A549 (cell line): ENCODE measurements around the gene GPATCH2. TPM values are rescaled to one million over a fixed set of nuclear protein-coding genes. Genes with fewer than 3 reads are reported as not detected.
A peak's percentile ranks its signal among the peaks of the same experiment; 100 is the strongest.

Experiments used
- ATAC-seq, 2 experiments: fragments of 200-7000 bp in 1 of 2; fragments of >200 bp in 1 of 2; cut with Nextera tagmentation in 1 of 2; cut with Tn5 transposase in 1 of 2; 3 replicates each; pipeline versions ENCODE4 v1.8.0 to v1.9.1; 2018 to 2020; ENCODE audit warnings: mild to moderate bottlenecking in 1 of 2, moderate library complexity in 1 of 2
- CTCF ChIA-PET: fragments of 300-600 bp; sonication (Branson Sonifier 250); formaldehyde crosslinking; extraction: SDS; loops from one replicate; lab custom pipeline; 2021; ENCODE audit warnings: antibody characterized with exemption, inconsistent platforms; lab: Yijun Ruan, JAX
- POLR2A ChIA-PET: fragments of 350-600 bp; formaldehyde crosslinking; extraction: SDS; loops from one replicate; lab custom pipeline; 2021; ENCODE audit warnings: antibody characterized with exemption, inconsistent platforms; lab: Yijun Ruan, JAX
- DNase-seq, 2 experiments: peaks; one replicate each; pipeline versions ENCODE4 v3.0.0 to v3.0.0-alpha.2; 2011 to 2016; ENCODE audit warnings: low read depth in 1 of 2, low spot score in 1 of 2
- FAIRE-seq: peaks from 2 replicates; lab custom pipeline; 2011; peaks lifted over from hg19 to GRCh38; lab: Jason Lieb, UNC
- H3K27ac ChIP-seq, 2 experiments: fragments of >200 bp; sonication (Bioruptor Twin); formaldehyde crosslinking; 3 replicates each; pipeline ENCODE4 v1.5.1; 2016 to 2017
- H3K4me1 ChIP-seq: fragments of >200 bp; sonication (Bioruptor Twin); formaldehyde crosslinking; 3 replicates; pipeline ENCODE4 v1.6.1; 2016
- H3K4me2 ChIP-seq: fragments of >200 bp; sonication (Bioruptor Twin); formaldehyde crosslinking; 3 replicates; pipeline ENCODE4 v1.6.1; 2016
- H3K4me3 ChIP-seq: fragments of >200 bp; sonication (Bioruptor Twin); formaldehyde crosslinking; 3 replicates; pipeline ENCODE4 v1.5.1; 2016
- H3K9me3 ChIP-seq: fragments of >200 bp; sonication (Bioruptor Twin); formaldehyde crosslinking; 3 replicates; pipeline ENCODE4 v1.6.1; 2016
- BHLHE40 ChIP-seq: IDR thresholded peaks from 2 replicates; pipeline ENCODE4 v1.6.1; 2012; ENCODE audit warnings: low read depth, low read length, inconsistent platforms
- EHF ChIP-seq: fragments of 250-450 bp; sonication (Bioruptor Pico); IDR thresholded peaks from 2 replicates; pipeline ENCODE4 v1.5.0; 2020; ENCODE audit warnings: mild to moderate bottlenecking
- ESRRA ChIP-seq: fragments of 150-350 bp; IDR thresholded peaks from 2 replicates; pipeline ENCODE4 v1.6.1; 2014; ENCODE audit warnings: mild to moderate bottlenecking, low read length, borderline replicate concordance
- FOSL2 ChIP-seq, 2 experiments: fragments of 450-650 bp in 1 of 2; fragments of >200 bp in 1 of 2; sonication (Bioruptor Twin) in 1 of 2; formaldehyde crosslinking; IDR thresholded peaks; 2 replicates each; pipeline versions ENCODE4 v1.5.0 to v1.6.1; 2016 to 2020; ENCODE audit warnings: mild to moderate bottlenecking in 1 of 2, moderate library complexity in 1 of 2
- GATA3 ChIP-seq: IDR thresholded peaks from 2 replicates; pipeline ENCODE4 v1.6.1; 2012; ENCODE audit warnings: borderline replicate concordance
- HEYL ChIP-seq: fragments of 250-450 bp; sonication (Bioruptor Pico); IDR thresholded peaks from 2 replicates; pipeline ENCODE4 v1.8.0; 2021; ENCODE audit warnings: mild to moderate bottlenecking, moderate library complexity
- HOXB5 ChIP-seq: fragments of 250-450 bp; sonication (Bioruptor Pico); IDR thresholded peaks from 2 replicates; pipeline ENCODE4 v1.5.0; 2020; ENCODE audit warnings: mild to moderate bottlenecking, moderate library complexity
- KDM1A ChIP-seq: fragments of 200-600 bp; sonication (generic); IDR thresholded peaks from 2 replicates; pipeline ENCODE4 v1.6.1; 2016; ENCODE audit warnings: low read depth, mild to moderate bottlenecking
- MAFK ChIP-seq: fragments of 450-650 bp; IDR thresholded peaks from 2 replicates; pipeline ENCODE4 v1.6.1; 2014; ENCODE audit not compliant: partially characterized antibody
- MYC ChIP-seq: IDR thresholded peaks from 2 replicates; pipeline ENCODE4 v1.6.1; 2012; ENCODE audit warnings: mild to moderate bottlenecking, inconsistent platforms, low read length, improper control_type of control experiment, borderline replicate concordance
- NR3C1 ChIP-seq: fragments of >200 bp; sonication (Bioruptor Twin); formaldehyde crosslinking; IDR thresholded peaks from 3 replicates; pipeline ENCODE4 v1.6.1; 2017
- POLR2A ChIP-seq: IDR thresholded peaks from 2 replicates; pipeline ENCODE4 v1.6.1; 2012; ENCODE audit warnings: mild to moderate bottlenecking, low read length
- RAD21 ChIP-seq, 2 experiments: fragments of >200 bp in 1 of 2; sonication (Bioruptor Twin) in 1 of 2; formaldehyde crosslinking in 1 of 2; IDR thresholded peaks in 1 of 2; conservative IDR thresholded peaks in 1 of 2; 2 replicates in 1 of 2; 3 replicates in 1 of 2; pipeline ENCODE4 v1.6.1; 2012 to 2018; ENCODE audit warnings: inconsistent platforms in 1 of 2
- RCOR1 ChIP-seq: fragments of 150-350 bp; IDR thresholded peaks from 2 replicates; pipeline ENCODE4 v1.6.1; 2014; ENCODE audit warnings: antibody characterized with exemption, low read length, low read depth
- TP53 ChIP-seq: fragments of 250-450 bp; sonication (Bioruptor Pico); IDR thresholded peaks from 2 replicates; pipeline ENCODE4 v1.5.0; 2021; ENCODE audit warnings: mild to moderate bottlenecking, moderate library complexity
- ZSCAN20 ChIP-seq: fragments of 250-450 bp; sonication (Bioruptor Pico); IDR thresholded peaks from 2 replicates; pipeline ENCODE4 v1.8.0; 2022; ENCODE audit warnings: mild to moderate bottlenecking, moderate library complexity
- WGBS: methylation state at CpG from one replicate; pipeline ENCODE4 v1.1.6; 2017; ENCODE audit errors: missing lambda C conversion rate; 5-methylcytosine and 5-hydroxymethylcytosine counted together
- polyA plus RNA-seq, 4 experiments: library from polyadenylated mRNA; depleted of rRNA in 3 of 4; stranded (reverse); fragments of >200 nt; fragmentation: RNase III in 1 of 4; extraction: RNeasy Plus Mini Kit Qiagen cat#74134 plus additional on column Dnase treatment in 1 of 4; gene quantifications; 2 replicates in 3 of 4; 3 replicates in 1 of 4; pipeline ENCODE4 v1.2.3, GENCODE V29; 2011 to 2017
- TF ChIP-seq, protein P1 (sequence below): fragments of 200-600 bp; sonication (generic); IDR thresholded peaks from 2 replicates; pipeline ENCODE4 v1.6.1; 2016; ENCODE audit warnings: antibody characterized with exemption, mild to moderate bottlenecking, moderate library complexity
- TF ChIP-seq, protein P2 (sequence below): fragments of >200 bp; sonication (Bioruptor Twin); formaldehyde crosslinking; IDR thresholded peaks from 2 replicates; pipeline ENCODE4 v1.6.1; 2016
- TF ChIP-seq, protein P3 (sequence below): fragments of 250-450 bp; sonication (Bioruptor Pico); IDR thresholded peaks from 2 replicates; pipeline ENCODE4 v1.5.0; 2020; ENCODE audit warnings: low read depth, mild to moderate bottlenecking, moderate library complexity
- TF ChIP-seq, protein P4 (sequence below): fragments of >200 bp; sonication (Bioruptor Twin); formaldehyde crosslinking; IDR thresholded peaks from 3 replicates; pipeline ENCODE4 v1.5.1; 2016
- TF ChIP-seq, protein P5 (sequence below): fragments of 450-650 bp; IDR thresholded peaks from 2 replicates; pipeline ENCODE4 v1.6.1; 2014; ENCODE audit warnings: antibody characterized with exemption
- TF ChIP-seq, protein P6 (sequence below): IDR thresholded peaks from 2 replicates; pipeline ENCODE4 v1.6.1; 2012; ENCODE audit warnings: low read depth, borderline replicate concordance
- TF ChIP-seq, protein P7 (sequence below): fragments of 250-450 bp; sonication (Bioruptor Pico); IDR thresholded peaks from 2 replicates; pipeline ENCODE4 v1.5.0; 2021; ENCODE audit warnings: mild to moderate bottlenecking, moderate library complexity, borderline replicate concordance

The GPATCH2 gene
- polyA plus RNA-seq, 2 of the 4 experiments (the other 2 are of a cell fraction), result 10.8 to 18.6 TPM

DNA sequence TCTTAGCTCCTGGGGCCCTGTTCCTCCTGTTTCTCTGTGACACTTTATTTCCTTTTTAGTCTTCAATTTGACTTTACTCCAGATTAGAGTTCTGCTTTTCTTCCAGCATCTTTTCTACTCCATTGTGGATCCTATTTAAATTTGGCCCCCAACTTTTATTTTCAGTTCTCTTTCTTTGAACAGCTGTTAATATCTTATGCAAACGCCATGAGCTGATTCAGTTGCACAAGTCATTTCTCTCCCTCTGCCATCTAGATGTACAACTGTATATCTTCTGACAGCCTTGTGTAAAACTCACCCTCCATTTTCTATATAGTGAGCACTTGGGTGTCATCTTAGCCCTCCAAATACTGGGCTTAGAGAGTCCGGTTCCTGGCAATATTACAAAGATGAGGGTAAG, 42.5 kb upstream of the GPATCH2 start (continued):
- TF ChIP-seq, protein P1, sequence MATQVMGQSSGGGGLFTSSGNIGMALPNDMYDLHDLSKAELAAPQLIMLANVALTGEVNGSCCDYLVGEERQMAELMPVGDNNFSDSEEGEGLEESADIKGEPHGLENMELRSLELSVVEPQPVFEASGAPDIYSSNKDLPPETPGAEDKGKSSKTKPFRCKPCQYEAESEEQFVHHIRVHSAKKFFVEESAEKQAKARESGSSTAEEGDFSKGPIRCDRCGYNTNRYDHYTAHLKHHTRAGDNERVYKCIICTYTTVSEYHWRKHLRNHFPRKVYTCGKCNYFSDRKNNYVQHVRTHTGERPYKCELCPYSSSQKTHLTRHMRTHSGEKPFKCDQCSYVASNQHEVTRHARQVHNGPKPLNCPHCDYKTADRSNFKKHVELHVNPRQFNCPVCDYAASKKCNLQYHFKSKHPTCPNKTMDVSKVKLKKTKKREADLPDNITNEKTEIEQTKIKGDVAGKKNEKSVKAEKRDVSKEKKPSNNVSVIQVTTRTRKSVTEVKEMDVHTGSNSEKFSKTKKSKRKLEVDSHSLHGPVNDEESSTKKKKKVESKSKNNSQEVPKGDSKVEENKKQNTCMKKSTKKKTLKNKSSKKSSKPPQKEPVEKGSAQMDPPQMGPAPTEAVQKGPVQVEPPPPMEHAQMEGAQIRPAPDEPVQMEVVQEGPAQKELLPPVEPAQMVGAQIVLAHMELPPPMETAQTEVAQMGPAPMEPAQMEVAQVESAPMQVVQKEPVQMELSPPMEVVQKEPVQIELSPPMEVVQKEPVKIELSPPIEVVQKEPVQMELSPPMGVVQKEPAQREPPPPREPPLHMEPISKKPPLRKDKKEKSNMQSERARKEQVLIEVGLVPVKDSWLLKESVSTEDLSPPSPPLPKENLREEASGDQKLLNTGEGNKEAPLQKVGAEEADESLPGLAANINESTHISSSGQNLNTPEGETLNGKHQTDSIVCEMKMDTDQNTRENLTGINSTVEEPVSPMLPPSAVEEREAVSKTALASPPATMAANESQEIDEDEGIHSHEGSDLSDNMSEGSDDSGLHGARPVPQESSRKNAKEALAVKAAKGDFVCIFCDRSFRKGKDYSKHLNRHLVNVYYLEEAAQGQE, result no peak

DNA sequence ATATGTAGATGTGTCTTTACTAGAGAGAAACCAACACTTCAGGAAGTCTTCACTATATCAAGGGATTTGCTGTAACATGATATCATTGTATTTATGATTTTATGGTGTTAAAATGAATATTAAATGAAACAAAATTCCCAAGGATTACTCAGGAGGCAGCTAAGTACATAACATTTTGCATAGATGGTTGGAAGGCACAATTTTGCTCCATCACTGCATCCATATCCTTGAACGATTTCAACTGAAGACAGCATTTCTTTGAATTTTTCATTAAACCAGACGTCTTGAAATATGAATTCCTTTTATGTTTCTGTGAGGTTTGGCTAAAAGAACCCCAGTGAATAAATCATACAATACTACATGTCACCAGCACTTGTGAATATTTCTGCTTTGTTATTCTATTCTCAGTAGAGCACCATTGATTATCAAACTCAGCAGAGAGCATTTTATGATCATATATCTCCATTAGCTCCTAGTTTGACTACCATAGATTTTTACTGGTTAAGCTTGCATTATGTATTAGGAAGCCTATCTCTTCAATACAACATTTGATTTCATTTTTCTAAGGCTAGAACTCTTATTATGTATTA, 37.6 kb upstream of the GPATCH2 start:
- no peaks in the 10 kb centered on the region for H3K4me1 ChIP-seq
- TF ChIP-seq FOSL2 (IDR thresholded peaks at IDR 0.05) (no peak), FOSL2 (CRISPR knock-in tag; IDR thresholded peaks at IDR 0.05) (no peak), MYC (no peak), RAD21 (conservative IDR thresholded peaks at IDR 0.05 in 1 of 2, IDR thresholded peaks at IDR 0.05 in 1 of 2) (no peak), NR3C1 (no peak), ESRRA (no peak), POLR2A (no peak), TP53 (CRISPR knock-in tag) (no peak), KDM1A (no peak), RCOR1 (no peak)
- TF ChIP-seq, protein P2, sequence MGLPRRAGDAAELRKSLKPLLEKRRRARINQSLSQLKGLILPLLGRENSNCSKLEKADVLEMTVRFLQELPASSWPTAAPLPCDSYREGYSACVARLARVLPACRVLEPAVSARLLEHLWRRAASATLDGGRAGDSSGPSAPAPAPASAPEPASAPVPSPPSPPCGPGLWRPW, result no peak
- TF ChIP-seq, protein P3, sequence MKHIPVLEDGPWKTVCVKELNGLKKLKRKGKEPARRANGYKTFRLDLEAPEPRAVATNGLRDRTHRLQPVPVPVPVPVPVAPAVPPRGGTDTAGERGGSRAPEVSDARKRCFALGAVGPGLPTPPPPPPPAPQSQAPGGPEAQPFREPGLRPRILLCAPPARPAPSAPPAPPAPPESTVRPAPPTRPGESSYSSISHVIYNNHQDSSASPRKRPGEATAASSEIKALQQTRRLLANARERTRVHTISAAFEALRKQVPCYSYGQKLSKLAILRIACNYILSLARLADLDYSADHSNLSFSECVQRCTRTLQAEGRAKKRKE (CRISPR knock-in tag), result no peak
- TF ChIP-seq, protein P4, sequence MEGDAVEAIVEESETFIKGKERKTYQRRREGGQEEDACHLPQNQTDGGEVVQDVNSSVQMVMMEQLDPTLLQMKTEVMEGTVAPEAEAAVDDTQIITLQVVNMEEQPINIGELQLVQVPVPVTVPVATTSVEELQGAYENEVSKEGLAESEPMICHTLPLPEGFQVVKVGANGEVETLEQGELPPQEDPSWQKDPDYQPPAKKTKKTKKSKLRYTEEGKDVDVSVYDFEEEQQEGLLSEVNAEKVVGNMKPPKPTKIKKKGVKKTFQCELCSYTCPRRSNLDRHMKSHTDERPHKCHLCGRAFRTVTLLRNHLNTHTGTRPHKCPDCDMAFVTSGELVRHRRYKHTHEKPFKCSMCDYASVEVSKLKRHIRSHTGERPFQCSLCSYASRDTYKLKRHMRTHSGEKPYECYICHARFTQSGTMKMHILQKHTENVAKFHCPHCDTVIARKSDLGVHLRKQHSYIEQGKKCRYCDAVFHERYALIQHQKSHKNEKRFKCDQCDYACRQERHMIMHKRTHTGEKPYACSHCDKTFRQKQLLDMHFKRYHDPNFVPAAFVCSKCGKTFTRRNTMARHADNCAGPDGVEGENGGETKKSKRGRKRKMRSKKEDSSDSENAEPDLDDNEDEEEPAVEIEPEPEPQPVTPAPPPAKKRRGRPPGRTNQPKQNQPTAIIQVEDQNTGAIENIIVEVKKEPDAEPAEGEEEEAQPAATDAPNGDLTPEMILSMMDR, result no peak
- TF ChIP-seq, protein P5, sequence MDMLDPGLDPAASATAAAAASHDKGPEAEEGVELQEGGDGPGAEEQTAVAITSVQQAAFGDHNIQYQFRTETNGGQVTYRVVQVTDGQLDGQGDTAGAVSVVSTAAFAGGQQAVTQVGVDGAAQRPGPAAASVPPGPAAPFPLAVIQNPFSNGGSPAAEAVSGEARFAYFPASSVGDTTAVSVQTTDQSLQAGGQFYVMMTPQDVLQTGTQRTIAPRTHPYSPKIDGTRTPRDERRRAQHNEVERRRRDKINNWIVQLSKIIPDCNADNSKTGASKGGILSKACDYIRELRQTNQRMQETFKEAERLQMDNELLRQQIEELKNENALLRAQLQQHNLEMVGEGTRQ, result no peak
- TF ChIP-seq, all 56 proteins: peak for 0
- Histone ChIP-seq H3K4me2 (no peak overlapping the region), H3K9me3 (no peaks in the 10 kb centered on the region), H3K27ac (no peak overlapping the region), H3K4me3 (no peak overlapping the region)
- DNase-seq, result no peak
- FAIRE-seq, result peak; percentile 39
- CTCF ChIA-PET, result no interaction called here
- POLR2A ChIA-PET, result no interaction called here
- ATAC-seq, result no peak
- WGBS, result 21% methylated on average over 2 of the region's 2 CpGs

DNA sequence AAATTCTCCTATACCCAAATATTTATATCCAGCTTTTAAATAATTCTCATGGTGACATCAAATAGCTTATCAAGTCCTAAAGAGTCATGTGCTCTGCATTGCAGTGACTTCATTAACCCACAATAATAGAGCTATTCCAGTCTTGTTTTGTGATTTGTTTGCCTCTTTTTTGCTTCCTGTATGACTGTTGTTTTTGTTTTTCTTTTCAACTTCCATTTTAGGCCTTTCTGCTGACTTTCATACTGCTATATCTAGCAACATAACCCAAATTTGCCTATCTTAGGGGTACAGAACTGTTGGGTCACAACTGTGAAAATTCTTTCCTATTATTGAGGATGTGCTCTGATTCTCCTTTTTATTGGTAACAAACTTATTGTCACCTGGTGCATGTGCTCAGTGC, 30.5 kb upstream of the GPATCH2 start:
- Histone ChIP-seq H3K4me1 (peaks cover 21% of the 10 kb centered on the region), H3K4me2 (peak overlapping the region; percentile 74; the same call in 2 of the 3 replicates), H3K27ac (no peak overlapping the region; a peak in 1 of 6 replicates), H3K4me3 (no peak overlapping the region), H3K9me3 (no peaks in the 10 kb centered on the region)
- no peak for ATAC-seq
- POLR2A ChIA-PET, result interaction anchor here (1.2 kb wide), 1 partner anchor 31 kb away, joined by 11 read pairs; the partner anchor contains the start of genes GPATCH2 and SPATA17
- DNase-seq, result no peak
- no peak for FAIRE-seq
- CTCF ChIA-PET, result interaction anchor here (0.6 to 2.0 kb wide), 10 partner anchors 8 to 909 kb away, joined by 3 to 13 read pairs (median 4); no protein-coding TSS in a partner anchor
- TF ChIP-seq EHF (CRISPR knock-in tag) (no peak), HOXB5 (no peak), HEYL (CRISPR knock-in tag) (no peak), MAFK (no peak), GATA3 (no peak), POLR2A (no peak), ZSCAN20 (CRISPR knock-in tag) (no peak), BHLHE40 (no peak), KDM1A (no peak)
- TF ChIP-seq, protein P3 (CRISPR knock-in tag), result no peak
- TF ChIP-seq, protein P6, sequence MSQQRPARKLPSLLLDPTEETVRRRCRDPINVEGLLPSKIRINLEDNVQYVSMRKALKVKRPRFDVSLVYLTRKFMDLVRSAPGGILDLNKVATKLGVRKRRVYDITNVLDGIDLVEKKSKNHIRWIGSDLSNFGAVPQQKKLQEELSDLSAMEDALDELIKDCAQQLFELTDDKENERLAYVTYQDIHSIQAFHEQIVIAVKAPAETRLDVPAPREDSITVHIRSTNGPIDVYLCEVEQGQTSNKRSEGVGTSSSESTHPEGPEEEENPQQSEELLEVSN, result no peak
- TF ChIP-seq, protein P7, sequence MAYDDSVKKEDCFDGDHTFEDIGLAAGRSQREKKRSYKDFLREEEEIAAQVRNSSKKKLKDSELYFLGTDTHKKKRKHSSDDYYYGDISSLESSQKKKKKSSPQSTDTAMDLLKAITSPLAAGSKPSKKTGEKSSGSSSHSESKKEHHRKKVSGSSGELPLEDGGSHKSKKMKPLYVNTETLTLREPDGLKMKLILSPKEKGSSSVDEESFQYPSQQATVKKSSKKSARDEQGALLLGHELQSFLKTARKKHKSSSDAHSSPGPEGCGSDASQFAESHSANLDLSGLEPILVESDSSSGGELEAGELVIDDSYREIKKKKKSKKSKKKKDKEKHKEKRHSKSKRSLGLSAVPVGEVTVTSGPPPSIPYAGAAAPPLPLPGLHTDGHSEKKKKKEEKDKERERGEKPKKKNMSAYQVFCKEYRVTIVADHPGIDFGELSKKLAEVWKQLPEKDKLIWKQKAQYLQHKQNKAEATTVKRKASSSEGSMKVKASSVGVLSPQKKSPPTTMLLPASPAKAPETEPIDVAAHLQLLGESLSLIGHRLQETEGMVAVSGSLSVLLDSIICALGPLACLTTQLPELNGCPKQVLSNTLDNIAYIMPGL (CRISPR knock-in tag), result no peak
